WERI-Rb-1 (cell line): ENCODE measurements around the gene TTC12.
A peak's percentile ranks its signal among the peaks of the same experiment; 100 is the strongest.

Experiments used
- DNase-seq: peaks from one replicate; pipeline ENCODE4 v3.0.0-alpha.2; 2020
- H3K27ac ChIP-seq: fragments of 250-450 bp; sonication (Bioruptor Pico); 2 replicates; pipeline ENCODE4 v1.5.1; 2020; ENCODE audit warnings: mild to moderate bottlenecking, moderate library complexity
- H3K27me3 ChIP-seq: fragments of 250-450 bp; sonication (Bioruptor Pico); 2 replicates; pipeline ENCODE4 v1.5.1; 2021; ENCODE audit warnings: mild to moderate bottlenecking, low read depth, moderate library complexity; ENCODE audit not compliant: insufficient read depth, severe bottlenecking
- H3K36me3 ChIP-seq: fragments of 250-450 bp; sonication (Bioruptor Pico); 2 replicates; pipeline ENCODE4 v1.5.1; 2020; ENCODE audit warnings: mild to moderate bottlenecking, moderate library complexity
- H3K4me3 ChIP-seq: 2 replicates; pipeline ENCODE4 v1.5.1; 2011; ENCODE audit warnings: low read depth, mild to moderate bottlenecking, control low read depth, low read length
- H3K9me3 ChIP-seq: fragments of 250-450 bp; sonication (Bioruptor Pico); 2 replicates; pipeline ENCODE4 v1.5.1; 2021; ENCODE audit warnings: mild to moderate bottlenecking, moderate library complexity; ENCODE audit not compliant: severe bottlenecking
- TF ChIP-seq, protein P1 (sequence below): IDR thresholded peaks from 2 replicates; pipeline ENCODE4 v1.5.1; 2011; ENCODE audit warnings: low read depth, mild to moderate bottlenecking, control low read depth, inconsistent platforms, low read length

The TTC12 gene

DNA sequence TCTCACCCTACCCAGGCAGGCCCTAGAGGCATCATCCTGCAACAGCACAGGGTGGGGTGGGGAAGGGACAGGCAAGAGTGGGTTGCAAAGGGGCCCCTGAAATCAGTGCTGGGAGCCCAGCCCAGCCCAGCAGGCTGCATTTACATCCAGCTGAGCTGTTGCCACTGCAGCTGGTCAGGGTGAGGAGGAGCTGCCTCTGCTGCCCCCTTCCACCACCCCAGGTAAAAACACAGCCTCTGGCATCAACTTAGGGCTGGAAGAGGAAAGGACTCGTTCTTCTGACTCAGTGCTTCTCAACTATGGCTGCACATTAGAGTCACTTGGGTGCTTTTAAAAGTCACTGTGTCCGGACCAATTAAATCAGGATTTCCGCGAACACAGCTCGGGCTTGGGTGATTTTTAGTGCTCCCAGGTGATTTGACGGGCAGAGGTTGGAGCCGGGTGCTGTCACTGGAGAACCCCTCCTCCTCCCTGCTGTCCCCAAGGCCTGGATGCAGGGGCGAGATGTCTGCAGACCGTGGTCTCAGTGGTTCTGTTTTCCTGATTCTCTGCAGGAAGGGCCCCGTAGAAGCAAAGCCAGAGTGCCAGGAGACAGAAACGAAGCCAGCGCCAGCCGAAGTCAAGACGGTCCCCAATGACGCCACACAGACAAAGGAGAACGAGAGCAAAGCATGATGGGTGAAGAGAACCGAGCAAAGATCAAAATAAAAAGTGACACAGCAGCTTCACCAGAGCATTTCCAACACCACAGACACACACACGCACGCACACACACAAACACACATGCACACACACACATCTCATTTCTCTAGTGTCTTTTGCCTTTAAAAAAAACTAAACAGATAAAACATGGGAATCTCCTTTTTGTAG, 39.4 kb upstream of the TTC12 start:
- peaks cover 8% of the 10 kb centered on the region for H3K36me3 ChIP-seq
- H3K4me3 ChIP-seq, result no peak overlapping the region
- no peaks in the 10 kb centered on the region for H3K27me3 ChIP-seq
- TF ChIP-seq, protein P1, sequence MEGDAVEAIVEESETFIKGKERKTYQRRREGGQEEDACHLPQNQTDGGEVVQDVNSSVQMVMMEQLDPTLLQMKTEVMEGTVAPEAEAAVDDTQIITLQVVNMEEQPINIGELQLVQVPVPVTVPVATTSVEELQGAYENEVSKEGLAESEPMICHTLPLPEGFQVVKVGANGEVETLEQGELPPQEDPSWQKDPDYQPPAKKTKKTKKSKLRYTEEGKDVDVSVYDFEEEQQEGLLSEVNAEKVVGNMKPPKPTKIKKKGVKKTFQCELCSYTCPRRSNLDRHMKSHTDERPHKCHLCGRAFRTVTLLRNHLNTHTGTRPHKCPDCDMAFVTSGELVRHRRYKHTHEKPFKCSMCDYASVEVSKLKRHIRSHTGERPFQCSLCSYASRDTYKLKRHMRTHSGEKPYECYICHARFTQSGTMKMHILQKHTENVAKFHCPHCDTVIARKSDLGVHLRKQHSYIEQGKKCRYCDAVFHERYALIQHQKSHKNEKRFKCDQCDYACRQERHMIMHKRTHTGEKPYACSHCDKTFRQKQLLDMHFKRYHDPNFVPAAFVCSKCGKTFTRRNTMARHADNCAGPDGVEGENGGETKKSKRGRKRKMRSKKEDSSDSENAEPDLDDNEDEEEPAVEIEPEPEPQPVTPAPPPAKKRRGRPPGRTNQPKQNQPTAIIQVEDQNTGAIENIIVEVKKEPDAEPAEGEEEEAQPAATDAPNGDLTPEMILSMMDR, result peak; percentile 44; the same call in 1 of the 2 replicates
- no peak for DNase-seq
- no peaks in the 10 kb centered on the region for H3K9me3 ChIP-seq
- H3K27ac ChIP-seq, result no peak overlapping the region

DNA sequence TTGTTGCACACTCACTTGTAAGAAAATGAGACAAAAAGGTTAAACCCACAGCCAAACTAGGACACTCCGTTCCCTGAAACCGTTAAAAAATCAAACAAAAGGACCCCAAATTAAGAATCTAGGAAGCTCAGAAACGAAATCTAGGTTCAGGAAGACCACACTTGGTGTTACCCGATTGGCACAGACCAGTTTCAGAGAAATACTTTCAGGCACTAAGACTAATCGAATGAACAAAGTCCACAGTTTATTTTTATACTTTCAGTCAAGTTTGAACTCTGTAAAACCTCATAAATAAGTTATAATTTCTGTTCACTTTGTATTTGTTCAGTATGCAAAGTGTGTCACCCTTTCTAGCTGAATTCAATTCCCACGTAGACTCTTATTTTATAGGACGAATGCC, 38.8 kb upstream of the TTC12 start:
- no peak for DNase-seq
- Histone ChIP-seq H3K27ac (no peak overlapping the region), H3K27me3 (no peaks in the 10 kb centered on the region), H3K4me3 (no peak overlapping the region), H3K36me3 (peaks cover 8% of the 10 kb centered on the region), H3K9me3 (no peaks in the 10 kb centered on the region)
- TF ChIP-seq, protein P1, result no peak

DNA sequence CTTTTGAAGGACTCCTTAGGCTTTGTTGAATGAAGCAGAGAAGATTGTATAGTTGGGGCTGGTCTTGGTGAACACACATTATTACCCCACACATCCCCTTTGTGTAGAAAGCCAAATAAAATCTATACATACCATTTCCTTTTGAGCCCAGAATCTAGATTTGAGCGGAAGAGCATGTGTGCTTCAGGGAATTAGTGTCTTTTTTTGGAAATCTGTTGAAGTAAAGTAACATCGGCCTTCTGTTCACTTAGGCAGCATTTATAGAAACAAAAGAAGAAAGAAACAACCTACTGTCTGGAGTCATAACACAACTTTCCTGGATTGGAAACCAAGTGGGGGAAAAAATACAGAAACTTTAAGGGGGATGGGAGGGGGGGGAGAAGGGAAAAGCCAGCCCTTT, 37.9 kb upstream of the TTC12 start:
- Histone ChIP-seq H3K36me3 (peaks cover 8% of the 10 kb centered on the region), H3K27me3 (no peaks in the 10 kb centered on the region), H3K4me3 (no peak overlapping the region), H3K9me3 (no peaks in the 10 kb centered on the region), H3K27ac (no peak overlapping the region)
- TF ChIP-seq, protein P1, result no peak
- DNase-seq, result no peak

DNA sequence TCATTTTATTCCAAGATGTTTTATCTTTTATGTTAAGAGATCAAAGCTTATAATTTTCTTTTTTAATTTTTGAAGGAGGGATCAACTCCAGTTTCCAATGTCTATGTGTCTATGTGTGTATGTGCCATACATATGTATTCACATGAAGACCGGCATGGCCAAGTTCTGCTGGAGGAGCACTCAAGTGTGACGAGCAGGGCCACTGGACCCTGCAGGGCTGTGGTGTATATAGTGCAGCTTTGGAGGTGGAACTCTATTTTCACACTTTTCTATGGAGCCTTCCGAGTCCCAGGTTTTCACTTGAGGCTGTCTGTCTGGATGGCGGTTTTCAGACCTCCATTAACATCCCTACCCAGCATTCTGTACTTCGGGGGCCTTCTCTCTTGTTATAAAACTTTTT, 36.5 kb upstream of the TTC12 start:
- DNase-seq, result no peak
- no peaks in the 10 kb centered on the region for H3K27me3 ChIP-seq
- no peak overlapping the region for H3K27ac ChIP-seq
- TF ChIP-seq, protein P1, result no peak
- H3K4me3 ChIP-seq, result no peak overlapping the region
- H3K36me3 ChIP-seq, result peaks cover 8% of the 10 kb centered on the region
- H3K9me3 ChIP-seq, result no peaks in the 10 kb centered on the region

GRCh38 chr11:113278481-113278880, 35.9 kb upstream of the TTC12 start:
- no peaks in the 10 kb centered on the region for H3K9me3 ChIP-seq
- H3K27me3 ChIP-seq, result no peaks in the 10 kb centered on the region
- no peak overlapping the region for H3K27ac ChIP-seq
- peaks cover 8% of the 10 kb centered on the region for H3K36me3 ChIP-seq
- TF ChIP-seq, protein P1, result no peak
- H3K4me3 ChIP-seq, result no peak overlapping the region
- DNase-seq, result no peak
